Muscle layer of duodenum (tissue), 2 donors: Measurements from ENCODE around the gene ATP5F1A.
"Not testable (repeated sequence)": the region's sequence is repeated elsewhere in the genome, so short reads cannot be mapped to it uniquely, and the experiment has no call there.

ENCODE experiments used
- H3K27ac ChIP-seq: one replicate; pipeline ENCODE4 v1.7.0; 2013; ENCODE audit warnings: mild to moderate bottlenecking, low read length
- H3K27me3 ChIP-seq: one replicate; pipeline ENCODE4 v1.7.0; 2013; ENCODE audit warnings: low read depth, mild to moderate bottlenecking, control low read depth, low read length
- H3K36me3 ChIP-seq, 2 donors: one replicate each; pipeline ENCODE4 v1.7.0; 2013; ENCODE audit warnings: low read length in 2 of 2, control low read depth in 1 of 2, mild to moderate bottlenecking in 1 of 2; ENCODE audit not compliant: insufficient read depth in 2 of 2, control insufficient read depth in 1 of 2
- H3K4me1 ChIP-seq, 2 donors: one replicate each; pipeline ENCODE4 v1.7.0; 2013; ENCODE audit warnings: low read length in 2 of 2, mild to moderate bottlenecking in 2 of 2, control low read depth in 1 of 2, moderate library complexity in 1 of 2; ENCODE audit not compliant: insufficient read depth in 2 of 2, control insufficient read depth in 1 of 2
- H3K4me3 ChIP-seq, 2 donors: one replicate each; pipeline ENCODE4 v1.7.0; 2013; ENCODE audit warnings: low read length in 2 of 2, low read depth in 1 of 2, mild to moderate bottlenecking in 1 of 2
- H3K9me3 ChIP-seq, 2 donors: one replicate each; pipeline ENCODE4 v1.7.0; 2013; ENCODE audit warnings: low read length in 2 of 2, control low read depth in 1 of 2, mild to moderate bottlenecking in 1 of 2; ENCODE audit not compliant: control insufficient read depth in 1 of 2
- donor health status: healthy.

ATP5F1A gene

GRCh38 chr18:46104128-46104911, 6.2 kb upstream of the ATP5F1A start, which contains the start of gene HAUS1:
TSS of gene HAUS1 (plus strand) at chr18:46104385. CDS start at chr18:46104412, 27 bp downstream.
- H3K36me3 ChIP-seq: peaks cover 0 to under 1% of the 10 kb centered on the region in 2 donors
- no peaks in the 10 kb centered on the region for H3K27me3 ChIP-seq
- peaks cover 0 to 11% of the 10 kb centered on the region in 2 donors for H3K4me1 ChIP-seq
- H3K27ac ChIP-seq: peak within 1 kb of the TSS; percentile 61
- H3K9me3 ChIP-seq: no peaks in the 10 kb centered on the region
- peak within 1 kb of the TSS; percentile 89 to 97 for H3K4me3 ChIP-seq

GRCh38 chr18:46099463-46099862, 1.4 kb upstream of the ATP5F1A start:
- Histone ChIP-seq H3K9me3 (no peaks in the 10 kb centered on the region), H3K36me3 (peaks cover 0 to 6% of the 10 kb centered on the region in 2 donors), H3K4me1 (peaks cover 0 to 28% of the 10 kb centered on the region in 2 donors), H3K4me3 (no peak overlapping the region), H3K27me3 (no peaks in the 10 kb centered on the region), H3K27ac (no peak overlapping the region)

- H3K36me3 ChIP-seq: peaks cover 0 to 10% of the 10 kb centered on the region in 2 donors
- H3K4me3 ChIP-seq: peak overlapping the region; percentile 88 to 98
- no peaks in the 10 kb centered on the region for H3K27me3 ChIP-seq
- H3K4me1 ChIP-seq: peaks cover 0 to 28% of the 10 kb centered on the region in 2 donors
- peak overlapping the region; percentile 90 for H3K27ac ChIP-seq
- H3K9me3 ChIP-seq: no peaks in the 10 kb centered on the region
Observed at GRCh38 chr18:46098616-46098933, 479 bp upstream of the ATP5F1A start.

GRCh38 chr18:46097431-46097800, 680 bp downstream of the ATP5F1A start:
- Histone ChIP-seq H3K4me1 (peaks cover 0 to 33% of the 10 kb centered on the region in 2 donors), H3K27me3 (no peaks in the 10 kb centered on the region), H3K27ac (peak overlapping the region; percentile 99), H3K36me3 (peaks cover 0 to 10% of the 10 kb centered on the region in 2 donors), H3K4me3 (peak overlapping the region; percentile 88 to 98), H3K9me3 (no peaks in the 10 kb centered on the region)

GRCh38 chr18:46096651-46097300, 1.3 kb downstream of the ATP5F1A start:
- H3K27me3 ChIP-seq: no peaks in the 10 kb centered on the region
- peak overlapping the region; percentile 88 to 98 for H3K4me3 ChIP-seq
- peak overlapping the region; percentile 99 for H3K27ac ChIP-seq
- no peaks in the 10 kb centered on the region for H3K9me3 ChIP-seq
- peaks cover 0 to 10% of the 10 kb centered on the region in 2 donors for H3K36me3 ChIP-seq
- peaks cover 0 to 33% of the 10 kb centered on the region in 2 donors for H3K4me1 ChIP-seq

- Histone ChIP-seq H3K4me3 (no peak overlapping the region), H3K4me1 (peaks cover 0 to 41% of the 10 kb centered on the region in 2 donors), H3K27ac (no peak overlapping the region), H3K9me3 (no peaks in the 10 kb centered on the region), H3K27me3 (no peaks in the 10 kb centered on the region), H3K36me3 (peaks cover 12 to 19% of the 10 kb centered on the region in 2 donors)
Observed at GRCh38 chr18:46095532-46095931, 2.6 kb downstream of the ATP5F1A start.

DNA sequence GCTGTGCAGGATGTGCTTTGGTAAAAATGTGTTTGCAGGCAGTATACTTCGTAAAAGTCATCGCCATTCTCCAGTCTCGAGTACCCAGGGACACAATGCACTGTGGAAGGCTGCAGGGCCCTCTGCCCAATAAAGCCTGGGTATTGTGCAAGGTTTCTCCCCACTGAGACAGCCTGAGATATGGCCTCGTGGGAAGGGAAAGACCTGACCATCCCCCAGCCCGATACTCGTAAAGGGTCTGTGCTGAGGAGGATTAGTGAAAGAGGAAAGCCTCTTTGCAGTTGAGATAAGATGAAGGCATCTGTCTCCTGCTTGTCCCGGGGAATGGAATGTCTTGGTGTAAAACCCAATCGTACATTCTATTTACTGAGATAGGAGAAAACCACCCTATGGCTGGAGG, 9.6 kb downstream of the ATP5F1A start:
- H3K4me1 ChIP-seq: peaks cover 0 to 15% of the 10 kb centered on the region in 2 donors
- not testable (repeated sequence) for H3K4me3 ChIP-seq, H3K27ac ChIP-seq, H3K27me3 ChIP-seq, H3K9me3 ChIP-seq
- peaks cover 71 to 82% of the 10 kb centered on the region in 2 donors for H3K36me3 ChIP-seq

GRCh38 chr18:46084431-46084830, 13.7 kb downstream of the ATP5F1A start:
- Histone ChIP-seq H3K9me3 (no peaks in the 10 kb centered on the region), H3K4me3 (no peak overlapping the region), H3K4me1 (no peaks in the 10 kb centered on the region), H3K27ac (no peak overlapping the region), H3K27me3 (no peaks in the 10 kb centered on the region), H3K36me3 (peaks cover 66 to 87% of the 10 kb centered on the region in 2 donors)

GRCh38 chr18:46080156-46080555, 17.9 kb downstream of the ATP5F1A start:
- no peak overlapping the region for H3K27ac ChIP-seq
- peaks cover 33 to 47% of the 10 kb centered on the region in 2 donors for H3K36me3 ChIP-seq
- no peaks in the 10 kb centered on the region for H3K9me3 ChIP-seq
- H3K27me3 ChIP-seq: no peaks in the 10 kb centered on the region
- no peak overlapping the region for H3K4me3 ChIP-seq
- H3K4me1 ChIP-seq: peaks cover 2 to 6% of the 10 kb centered on the region in 2 donors

GRCh38 chr18:46079336-46079735, 18.8 kb downstream of the ATP5F1A start:
- peaks cover 25 to 39% of the 10 kb centered on the region in 2 donors for H3K36me3 ChIP-seq
- H3K4me1 ChIP-seq: peaks cover 2 to 6% of the 10 kb centered on the region in 2 donors
- H3K27ac ChIP-seq: no peak overlapping the region
- H3K9me3 ChIP-seq: no peaks in the 10 kb centered on the region
- H3K4me3 ChIP-seq: no peak overlapping the region
- H3K27me3 ChIP-seq: no peaks in the 10 kb centered on the region

DNA sequence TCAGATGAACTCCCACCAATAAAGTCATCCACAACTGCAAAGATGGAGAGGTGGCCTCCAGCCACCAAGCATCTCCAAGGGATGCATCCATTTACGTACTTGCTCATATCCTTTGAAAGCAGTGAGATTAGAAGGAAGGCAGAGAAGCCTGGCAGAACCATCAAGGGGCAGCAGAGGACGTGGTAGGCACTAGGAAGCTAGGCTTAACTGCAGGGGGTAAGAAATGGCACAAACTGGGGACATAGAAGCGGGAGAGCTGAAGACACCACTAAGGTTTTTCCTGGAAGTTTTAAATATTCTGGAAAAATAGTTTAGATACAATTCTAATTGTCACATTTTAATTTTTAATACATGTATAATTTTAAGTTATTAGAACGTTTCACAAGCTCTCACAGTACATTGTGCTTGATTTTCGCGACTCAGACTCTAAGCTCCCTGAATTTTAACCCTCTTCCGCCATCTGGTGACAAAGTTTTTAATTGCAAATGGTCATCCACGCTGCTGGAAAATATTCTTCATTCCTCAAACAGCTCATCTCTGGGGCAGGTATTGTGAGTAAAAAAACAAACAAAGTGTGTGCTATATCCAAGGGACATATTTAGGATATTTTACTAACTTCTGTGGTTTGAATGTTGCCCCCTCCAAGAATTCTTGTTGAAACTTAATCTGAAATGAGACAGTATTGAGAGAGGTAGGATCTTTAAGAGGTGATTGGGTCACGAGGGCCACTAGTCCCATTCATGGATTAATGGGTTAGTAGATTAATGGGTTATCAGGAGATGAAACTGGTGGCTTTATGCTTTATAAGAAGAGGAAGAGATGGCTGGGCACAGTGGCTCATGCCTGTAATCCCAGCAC, 24.4 kb downstream of the ATP5F1A start:
- Histone ChIP-seq H3K4me3 (no peak overlapping the region), H3K4me1 (peaks cover 2 to 27% of the 10 kb centered on the region in 2 donors), H3K27me3 (no peaks in the 10 kb centered on the region), H3K27ac (no peak overlapping the region), H3K9me3 (no peaks in the 10 kb centered on the region), H3K36me3 (no peaks in the 10 kb centered on the region)
